HCT116 (cell line): Measurements from ENCODE around the gene FRMD4A.

Experiments
- POLR2A ChIP-seq: IDR thresholded peaks from 2 replicates; pipeline ENCODE4 v1.7.0; 2011; ENCODE audit warnings: borderline replicate concordance; ENCODE audit not compliant: insufficient read depth, insufficient read length; ENCODE audit errors: extremely low read depth
- POLR2AphosphoS5 ChIP-seq: IDR thresholded peaks from 2 replicates; pipeline ENCODE4 v1.6.1; 2011; ENCODE audit warnings: mild to moderate bottlenecking, low read depth, low read length, moderate library complexity
- SIN3A ChIP-seq: IDR thresholded peaks from 2 replicates; pipeline ENCODE4 v1.6.1; 2012; ENCODE audit warnings: low read depth
- TF ChIP-seq, protein P1 (sequence below), 3 experiments: fragments of 200-600 bp in 1 of 3; sonication (generic) in 1 of 3; IDR thresholded peaks in 2 of 3; conservative IDR thresholded peaks in 1 of 3; 2 replicates each; pipeline ENCODE4 v1.5.1; 2012 to 2017; ENCODE audit warnings: low read depth in 2 of 3, low read length in 2 of 3, antibody characterized with exemption in 1 of 3, borderline replicate concordance in 1 of 3, control low read depth in 1 of 3, mild to moderate bottlenecking in 1 of 3, mixed read lengths in 1 of 3, mixed run types in 1 of 3, moderate library complexity in 1 of 3; ENCODE audit not compliant: insufficient read depth in 1 of 3

- TF ChIP-seq, protein P1, sequence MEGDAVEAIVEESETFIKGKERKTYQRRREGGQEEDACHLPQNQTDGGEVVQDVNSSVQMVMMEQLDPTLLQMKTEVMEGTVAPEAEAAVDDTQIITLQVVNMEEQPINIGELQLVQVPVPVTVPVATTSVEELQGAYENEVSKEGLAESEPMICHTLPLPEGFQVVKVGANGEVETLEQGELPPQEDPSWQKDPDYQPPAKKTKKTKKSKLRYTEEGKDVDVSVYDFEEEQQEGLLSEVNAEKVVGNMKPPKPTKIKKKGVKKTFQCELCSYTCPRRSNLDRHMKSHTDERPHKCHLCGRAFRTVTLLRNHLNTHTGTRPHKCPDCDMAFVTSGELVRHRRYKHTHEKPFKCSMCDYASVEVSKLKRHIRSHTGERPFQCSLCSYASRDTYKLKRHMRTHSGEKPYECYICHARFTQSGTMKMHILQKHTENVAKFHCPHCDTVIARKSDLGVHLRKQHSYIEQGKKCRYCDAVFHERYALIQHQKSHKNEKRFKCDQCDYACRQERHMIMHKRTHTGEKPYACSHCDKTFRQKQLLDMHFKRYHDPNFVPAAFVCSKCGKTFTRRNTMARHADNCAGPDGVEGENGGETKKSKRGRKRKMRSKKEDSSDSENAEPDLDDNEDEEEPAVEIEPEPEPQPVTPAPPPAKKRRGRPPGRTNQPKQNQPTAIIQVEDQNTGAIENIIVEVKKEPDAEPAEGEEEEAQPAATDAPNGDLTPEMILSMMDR (IDR thresholded peaks at IDR 0.05 in 2 of 3, conservative IDR thresholded peaks at IDR 0.05 in 1 of 3; ENCODE audit: borderline replicate concordance in 1 of 3, insufficient read depth in 1 of 3, low read depth in 2 of 3, low read length in 2 of 3), result no peak
- TF ChIP-seq POLR2A, result no peak
- TF ChIP-seq POLR2AphosphoS5, result no peak
- no peak for TF ChIP-seq SIN3A
Measured at GRCh38 chr10:14196113-14196512, 134.6 kb downstream of the FRMD4A start.
